CD4-positive, CD25-positive, alpha-beta regulatory T cell (primary cell): ENCODE results near the gene SNRPN. TPM values are rescaled to one million over a fixed set of nuclear protein-coding genes. Genes with fewer than 3 reads are reported as not detected.
"Not testable (repeated sequence)": the region's sequence is repeated elsewhere in the genome, so short reads cannot be mapped to it uniquely, and the experiment has no call there.

ENCODE experiments used
- ATAC-seq, 2 donors: fragments of 150-1000 bp; cut with Tn5 transposase; one replicate each; pipeline ENCODE4 v1.10.0; 2021; ENCODE audit warnings: low read depth in 2 of 2, moderate number of reproducible peaks in 2 of 2, moderate library complexity in 1 of 2
- DNase-seq, 3 donors: peaks; one replicate each; pipeline versions ENCODE4 v3.0.0 to v3.0.0-alpha.2; 2012 to 2022; ENCODE audit warnings: mixed read lengths in 1 of 3
- H3K27ac ChIP-seq: one replicate; pipeline ENCODE4 v1.7.0; 2013; ENCODE audit warnings: mild to moderate bottlenecking, low read length; ENCODE audit not compliant: insufficient read depth, poor library complexity, severe bottlenecking
- H3K27me3 ChIP-seq: one replicate; pipeline ENCODE4 v1.7.0; 2013; ENCODE audit warnings: low read length; ENCODE audit not compliant: control insufficient read depth, insufficient read depth
- H3K36me3 ChIP-seq: one replicate; pipeline ENCODE4 v1.7.0; 2013; ENCODE audit warnings: mild to moderate bottlenecking, low read length, moderate library complexity; ENCODE audit not compliant: control insufficient read depth, insufficient read depth
- H3K4me1 ChIP-seq: 2 replicates; pipeline ENCODE4 v1.7.0; 2013; ENCODE audit warnings: mild to moderate bottlenecking, low read length; ENCODE audit not compliant: insufficient read depth, control insufficient read depth, poor library complexity, severe bottlenecking
- H3K4me3 ChIP-seq: one replicate; pipeline ENCODE4 v1.7.0; 2013; ENCODE audit warnings: low read depth, mild to moderate bottlenecking, low read length, moderate library complexity
- H3K9me3 ChIP-seq, 2 experiments: 1 replicate in 1 of 2; 2 replicates in 1 of 2; pipeline ENCODE4 v1.7.0; 2013; ENCODE audit warnings: low read length in 2 of 2, mild to moderate bottlenecking in 1 of 2, moderate library complexity in 1 of 2; ENCODE audit not compliant: control insufficient read depth in 2 of 2
- H3K27ac Mint-ChIP-seq, 3 donors: one replicate each; pipeline ENCODE4 v1.8.0; 2020 to 2022; ENCODE audit warnings: mild to moderate bottlenecking in 3 of 3, mixed read lengths in 3 of 3, moderate library complexity in 2 of 3
- H3K27me3 Mint-ChIP-seq: one replicate; pipeline ENCODE4 v1.8.0; 2022; ENCODE audit warnings: mild to moderate bottlenecking, mixed read lengths
- H3K36me3 Mint-ChIP-seq: one replicate; pipeline ENCODE4 v1.8.0; 2020; ENCODE audit warnings: mixed read lengths
- H3K4me1 Mint-ChIP-seq, 4 donors: one replicate each; pipeline ENCODE4 v1.8.0; 2020 to 2022; ENCODE audit warnings: mixed read lengths in 4 of 4, mild to moderate bottlenecking in 1 of 4
- H3K4me3 Mint-ChIP-seq, 4 donors: one replicate each; pipeline ENCODE4 v1.8.0; 2020 to 2022; ENCODE audit warnings: mild to moderate bottlenecking in 4 of 4, mixed read lengths in 4 of 4, moderate library complexity in 3 of 4
- H3K9me3 Mint-ChIP-seq, 7 donors: one replicate each; pipeline ENCODE4 v1.8.0; 2020 to 2022; ENCODE audit warnings: mixed read lengths in 7 of 7, mild to moderate bottlenecking in 3 of 7, moderate library complexity in 2 of 7
- polyA plus RNA-seq, 4 donors: library from polyadenylated mRNA; unstranded; fragments of 300-500 nt; fragmentation: Illumina TruSeq; gene quantifications; one replicate each; pipeline ENCODE4 v1.2.3, GENCODE V29; 2021
- total RNA-seq: library from RNA; stranded (reverse); gene quantifications from one replicate; pipeline ENCODE4 v1.2.3, GENCODE V29; 2022

SNRPN gene
- total and polyA plus RNA-seq, 5 donors from 2014 or later = 92.9 to 388 (median 358) TPM

GRCh38 chr15:24971772-24972171 is 17.0 kb downstream of the SNRPN start:
- Mint-ChIP-seq H3K36me3 (peaks cover 52% of the 10 kb centered on the region), H3K4me3 (no peak overlapping the region), H3K9me3 (peaks cover 5 to 52% (median 22%) of the 10 kb centered on the region in 7 donors), H3K4me1 (peaks cover 0 to 2% (median under 1%) of the 10 kb centered on the region in 4 donors), H3K27ac (no peak overlapping the region), H3K27me3 (no peaks in the 10 kb centered on the region)
- peaks cover 14 to 30% of the 10 kb centered on the region in 2 experiments for H3K9me3 ChIP-seq
- no peak for ATAC-seq
- H3K36me3 ChIP-seq = peaks cover 66% of the 10 kb centered on the region
- DNase-seq = no peak
- no peak overlapping the region for H3K27ac ChIP-seq
- H3K4me3 ChIP-seq = no peak overlapping the region
- H3K4me1 ChIP-seq = no peaks in the 10 kb centered on the region
- H3K27me3 ChIP-seq = no peaks in the 10 kb centered on the region

- Mint-ChIP-seq H3K9me3 (peaks cover 5 to 54% (median 18%) of the 10 kb centered on the region in 7 donors), H3K36me3 (peaks cover 54% of the 10 kb centered on the region)
- not testable (repeated sequence) for H3K27ac ChIP-seq, H3K4me3 ChIP-seq, H3K27ac Mint-ChIP-seq, H3K27me3 ChIP-seq, H3K4me1 Mint-ChIP-seq, ATAC-seq, H3K4me3 Mint-ChIP-seq, H3K27me3 Mint-ChIP-seq, H3K4me1 ChIP-seq, DNase-seq
- Histone ChIP-seq H3K36me3 (peaks cover 69% of the 10 kb centered on the region), H3K9me3 (peaks cover 14 to 35% of the 10 kb centered on the region in 2 experiments)
Measured at GRCh38 chr15:24972707-24973106, 17.9 kb downstream of the SNRPN start.

GRCh38 chr15:24976932-24977331 is 22.1 kb downstream of the SNRPN start:
- H3K4me1 ChIP-seq = no peaks in the 10 kb centered on the region
- peaks cover 0 to 2% (median 0%) of the 10 kb centered on the region in 4 donors for H3K4me1 Mint-ChIP-seq
- peak overlapping the region in 1 of 3 donors; percentile 71 for H3K27ac Mint-ChIP-seq
- no peak overlapping the region for H3K4me3 Mint-ChIP-seq
- H3K27ac ChIP-seq = no peak overlapping the region
- H3K4me3 ChIP-seq = no peak overlapping the region
- peaks cover 31 to 48% of the 10 kb centered on the region in 2 experiments for H3K9me3 ChIP-seq
- H3K36me3 Mint-ChIP-seq = peaks cover 62% of the 10 kb centered on the region
- no peaks in the 10 kb centered on the region for H3K27me3 ChIP-seq
- no peak for ATAC-seq
- no peak for DNase-seq
- H3K36me3 ChIP-seq = peaks cover 78% of the 10 kb centered on the region
- H3K9me3 Mint-ChIP-seq = peaks cover 0 to 68% (median 22%) of the 10 kb centered on the region in 7 donors
- H3K27me3 Mint-ChIP-seq = no peaks in the 10 kb centered on the region

GRCh38 chr15:24977686-24978085 is 22.9 kb downstream of the SNRPN start:
- Mint-ChIP-seq H3K9me3 (peaks cover 0 to 73% (median 22%) of the 10 kb centered on the region in 7 donors), H3K27ac (peak overlapping the region in 1 of 3 donors; percentile 26), H3K4me3 (no peak overlapping the region), H3K36me3 (peaks cover 62% of the 10 kb centered on the region), H3K4me1 (peaks cover 0 to 2% (median 0%) of the 10 kb centered on the region in 4 donors), H3K27me3 (no peaks in the 10 kb centered on the region)
- H3K4me3 ChIP-seq = no peak overlapping the region
- H3K9me3 ChIP-seq = peaks cover 34 to 56% of the 10 kb centered on the region in 2 experiments
- H3K4me1 ChIP-seq = no peaks in the 10 kb centered on the region
- no peaks in the 10 kb centered on the region for H3K27me3 ChIP-seq
- no peak overlapping the region for H3K27ac ChIP-seq
- peaks cover 85% of the 10 kb centered on the region for H3K36me3 ChIP-seq
- ATAC-seq = no peak
- no peak for DNase-seq

- H3K27ac Mint-ChIP-seq = no peak overlapping the region
- no peaks in the 10 kb centered on the region for H3K27me3 Mint-ChIP-seq
- H3K9me3 ChIP-seq = peaks cover 62 to 72% of the 10 kb centered on the region in 2 experiments
- peaks cover 0 to 5% (median 0%) of the 10 kb centered on the region in 4 donors for H3K4me1 Mint-ChIP-seq
- no peaks in the 10 kb centered on the region for H3K4me1 ChIP-seq
- H3K4me3 Mint-ChIP-seq = no peak overlapping the region
- H3K36me3 ChIP-seq = peaks cover 88% of the 10 kb centered on the region
- DNase-seq (no peak), ATAC-seq (no peak)
- no peak overlapping the region for H3K27ac ChIP-seq
- H3K4me3 ChIP-seq = no peak overlapping the region
- H3K36me3 Mint-ChIP-seq = peaks cover 57% of the 10 kb centered on the region
- peaks cover 2 to 68% (median 28%) of the 10 kb centered on the region in 7 donors for H3K9me3 Mint-ChIP-seq
- H3K27me3 ChIP-seq = no peaks in the 10 kb centered on the region
Measured at GRCh38 chr15:24985224-24985623, 30.4 kb downstream of the SNRPN start.

GRCh38 chr15:24986653-24987052 is 31.9 kb downstream of the SNRPN start:
- ATAC-seq (no peak), DNase-seq (no peak)
- H3K36me3 ChIP-seq = peaks cover 82% of the 10 kb centered on the region
- H3K4me3 ChIP-seq = no peak overlapping the region
- Mint-ChIP-seq H3K4me1 (peaks cover 0 to 5% (median 0%) of the 10 kb centered on the region in 4 donors), H3K27ac (no peak overlapping the region), H3K36me3 (peaks cover 54% of the 10 kb centered on the region), H3K4me3 (no peak overlapping the region), H3K27me3 (no peaks in the 10 kb centered on the region), H3K9me3 (peaks cover 4 to 74% (median 26%) of the 10 kb centered on the region in 7 donors)
- H3K27me3 ChIP-seq = no peaks in the 10 kb centered on the region
- H3K4me1 ChIP-seq = no peaks in the 10 kb centered on the region
- peaks cover 61 to 67% of the 10 kb centered on the region in 2 experiments for H3K9me3 ChIP-seq
- H3K27ac ChIP-seq = no peak overlapping the region

GRCh38 chr15:25019434-25019833 is 64.6 kb downstream of the SNRPN start:
- no peak overlapping the region for H3K4me3 ChIP-seq
- no peaks in the 10 kb centered on the region for H3K36me3 ChIP-seq
- Mint-ChIP-seq H3K4me1 (peaks cover 0 to 6% (median 0%) of the 10 kb centered on the region in 4 donors), H3K4me3 (no peak overlapping the region), H3K9me3 (peaks cover 10 to 68% (median 27%) of the 10 kb centered on the region in 7 donors), H3K36me3 (peaks cover 26% of the 10 kb centered on the region), H3K27me3 (no peaks in the 10 kb centered on the region), H3K27ac (no peak overlapping the region)
- no peaks in the 10 kb centered on the region for H3K4me1 ChIP-seq
- DNase-seq = no peak
- peaks cover 52 to 62% of the 10 kb centered on the region in 2 experiments for H3K9me3 ChIP-seq
- H3K27ac ChIP-seq = no peak overlapping the region
- no peak for ATAC-seq
- H3K27me3 ChIP-seq = no peaks in the 10 kb centered on the region

GRCh38 chr15:25022233-25022632 is 67.4 kb downstream of the SNRPN start:
- Histone ChIP-seq H3K9me3 (peaks cover 63 to 64% of the 10 kb centered on the region in 2 experiments), H3K4me1 (no peaks in the 10 kb centered on the region), H3K27me3 (no peaks in the 10 kb centered on the region), H3K36me3 (no peaks in the 10 kb centered on the region), H3K4me3 (no peak overlapping the region), H3K27ac (no peak overlapping the region)
- peaks cover 8 to 75% (median 27%) of the 10 kb centered on the region in 7 donors for H3K9me3 Mint-ChIP-seq
- peaks cover 0 to 6% (median 0%) of the 10 kb centered on the region in 4 donors for H3K4me1 Mint-ChIP-seq
- no peak overlapping the region for H3K27ac Mint-ChIP-seq
- no peak overlapping the region for H3K4me3 Mint-ChIP-seq
- peaks cover 27% of the 10 kb centered on the region for H3K36me3 Mint-ChIP-seq
- ATAC-seq (no peak), DNase-seq (no peak)
- H3K27me3 Mint-ChIP-seq = no peaks in the 10 kb centered on the region
